ENCODE data around the gene TET2. TPM values are rescaled to one million over a fixed set of nuclear protein-coding genes. Genes with fewer than 3 reads are reported as not detected.

TET2 gene
- polyA plus RNA-seq, 1 experiment: 16.2 TPM

- no peak overlapping the region for H3K27ac ChIP-seq (ENCODE audit: low read depth, low read length)
- H3K4me3 ChIP-seq (ENCODE audit: low read depth, low read length): no peak overlapping the region
- H3K27me3 ChIP-seq (ENCODE audit: control insufficient read depth, insufficient read depth, low read length): no peaks in the 10 kb centered on the region
- H3K9me3 ChIP-seq (ENCODE audit: control insufficient read depth, insufficient read depth, low read length): no peaks in the 10 kb centered on the region
- no peak for DNase-seq (ENCODE audit: low read depth, low spot score)
- CTCF ChIA-PET: no interaction called here
- POLR2A ChIA-PET: no interaction called here
- no peak for TF ChIP-seq CTCF (IDR thresholded peaks at IDR 0.05; ENCODE audit: low read depth, low read length)
Measured at GRCh38 chr4:105306820-105307219, 160.1 kb downstream of the TET2 start.

GRCh38 chr4:105318486-105318885 is 171.8 kb downstream of the TET2 start:
- Histone ChIP-seq H3K27ac (ENCODE audit: low read depth, low read length) (no peak overlapping the region), H3K9me3 (ENCODE audit: control insufficient read depth, insufficient read depth, low read length) (no peaks in the 10 kb centered on the region), H3K27me3 (ENCODE audit: control insufficient read depth, insufficient read depth, low read length) (no peaks in the 10 kb centered on the region), H3K4me3 (ENCODE audit: low read depth, low read length) (no peak overlapping the region)
- TF ChIP-seq CTCF (IDR thresholded peaks at IDR 0.05; ENCODE audit: low read depth, low read length): no peak
- ChIA-PET CTCF (no interaction called here), POLR2A (interaction anchor here (0.6 kb wide), 1 partner anchor 126 kb away, joined by 4 read pairs; no protein-coding TSS in a partner anchor)
- no peak for DNase-seq (ENCODE audit: low read depth, low spot score)

- CTCF ChIA-PET: interaction anchor here (1.1 kb wide), 1 partner anchor 397 kb away, joined by 7 read pairs; no protein-coding TSS in a partner anchor
- Histone ChIP-seq H3K27me3 (ENCODE audit: control insufficient read depth, insufficient read depth, low read length) (no peaks in the 10 kb centered on the region), H3K27ac (ENCODE audit: low read depth, low read length) (no peak overlapping the region), H3K9me3 (ENCODE audit: control insufficient read depth, insufficient read depth, low read length) (no peaks in the 10 kb centered on the region), H3K4me3 (ENCODE audit: low read depth, low read length) (no peak overlapping the region)
- no peak for DNase-seq (ENCODE audit: low read depth, low spot score)
- no peak for TF ChIP-seq CTCF (IDR thresholded peaks at IDR 0.05; ENCODE audit: low read depth, low read length)
- POLR2A ChIA-PET: no interaction called here
Measured at GRCh38 chr4:105327222-105327621, 180.5 kb downstream of the TET2 start.

- CTCF ChIA-PET: interaction anchor here (0.6 kb wide), 1 partner anchor 9 kb away, joined by 3 read pairs; no protein-coding TSS in a partner anchor
- no peak overlapping the region for H3K27ac ChIP-seq (ENCODE audit: low read depth, low read length)
- POLR2A ChIA-PET: no interaction called here
- no peak overlapping the region for H3K4me3 ChIP-seq (ENCODE audit: low read depth, low read length)
- no peak for DNase-seq (ENCODE audit: low read depth, low spot score)
- no peaks in the 10 kb centered on the region for H3K9me3 ChIP-seq (ENCODE audit: control insufficient read depth, insufficient read depth, low read length)
- no peak for TF ChIP-seq CTCF (IDR thresholded peaks at IDR 0.05; ENCODE audit: low read depth, low read length)
- H3K27me3 ChIP-seq (ENCODE audit: control insufficient read depth, insufficient read depth, low read length): no peaks in the 10 kb centered on the region
Measured at GRCh38 chr4:105327956-105328355, 181.3 kb downstream of the TET2 start.

- CTCF ChIA-PET: no interaction called here
- Histone ChIP-seq H3K27me3 (ENCODE audit: control insufficient read depth, insufficient read depth, low read length) (no peaks in the 10 kb centered on the region), H3K4me3 (ENCODE audit: low read depth, low read length) (no peak overlapping the region), H3K27ac (ENCODE audit: low read depth, low read length) (no peak overlapping the region), H3K9me3 (ENCODE audit: control insufficient read depth, insufficient read depth, low read length) (no peaks in the 10 kb centered on the region)
- POLR2A ChIA-PET: no interaction called here
- no peak for TF ChIP-seq CTCF (IDR thresholded peaks at IDR 0.05; ENCODE audit: low read depth, low read length)
- no peak for DNase-seq (ENCODE audit: low read depth, low spot score)
Measured at GRCh38 chr4:105329081-105329480, 182.4 kb downstream of the TET2 start.

Small RNA genes lying within 50 kb of the gene (small RNA-seq; reads per million reads assigned to genes)
- not detected for gene RF00322 (ENCODE audit: insufficient read length, low read depth)
- not detected for gene RN7SL89P (ENCODE audit: insufficient read length, low read depth)

Data from AG04450 (cell line).